HG03060 (cell line): ENCODE results near the gene GSK3A.
"Not testable (repeated sequence)": the region's sequence is repeated elsewhere in the genome, so short reads cannot be mapped to it uniquely, and the experiment has no call there.

Experiments
- ATAC-seq: cut with Tn5 transposase; IDR thresholded peaks from one replicate; pipeline ENCODE4 v1.9.1; 2021; ENCODE audit warnings: low read depth, moderate number of reproducible peaks; ENCODE audit not compliant: unreplicated experiment

The GSK3A gene

DNA sequence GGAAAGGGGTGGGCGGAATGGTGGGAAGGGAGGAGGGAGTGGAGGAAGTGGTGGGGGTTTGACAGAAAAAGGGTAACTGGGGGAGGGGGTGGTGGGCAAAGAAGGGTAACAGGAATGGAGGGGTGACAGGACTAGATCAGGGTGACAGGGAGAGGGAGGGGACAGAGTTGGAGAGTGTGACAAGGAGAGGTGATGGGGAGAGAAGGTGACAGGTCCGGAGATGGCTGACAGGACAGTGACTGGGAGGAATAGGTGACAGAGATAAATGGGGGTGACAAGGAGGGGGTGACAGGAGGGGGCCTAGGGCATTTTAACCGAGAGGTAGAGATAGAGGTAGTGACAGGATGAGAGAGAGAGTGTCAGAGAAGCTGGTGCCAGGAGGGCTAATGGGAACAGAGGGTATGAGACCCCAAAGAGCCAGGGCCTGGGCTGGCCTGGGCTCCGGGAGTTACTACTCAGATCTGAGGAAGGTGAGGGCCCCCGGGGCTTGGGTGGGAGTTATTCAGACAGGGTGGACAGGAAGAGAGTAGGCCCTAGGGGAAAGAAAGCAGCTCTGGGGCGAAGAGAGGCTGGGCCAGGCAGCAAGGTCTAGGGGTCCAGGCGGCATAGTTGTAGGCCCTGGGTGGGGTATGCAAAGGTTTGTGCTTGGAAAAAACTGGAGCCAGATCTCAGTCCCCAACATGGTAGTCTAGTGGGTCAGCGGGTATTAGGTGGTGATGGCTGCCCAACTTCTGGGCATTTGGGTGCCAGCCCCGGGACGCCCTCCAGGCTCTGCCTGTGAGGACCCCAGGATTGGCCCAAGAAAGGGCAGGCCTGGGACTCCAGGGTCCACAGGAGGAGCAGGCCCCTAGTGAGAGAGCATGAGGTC, 27.3 kb upstream of the GSK3A start:
- no peak for ATAC-seq

GRCh38 chr19:42268704-42269477, 26.5 kb upstream of the GSK3A start, which contains the start of gene CIC:
TSS of gene CIC (plus strand) at chr19:42269252. CDS start at chr19:42271784, 2,532 bp downstream.
- peak; percentile 66 for ATAC-seq

GRCh38 chr19:42268142-42268703, 25.8 kb upstream of the GSK3A start:
- ATAC-seq = peak; percentile 36

GRCh38 chr19:42267644-42268141, 25.3 kb upstream of the GSK3A start:
- ATAC-seq = no peak

DNA sequence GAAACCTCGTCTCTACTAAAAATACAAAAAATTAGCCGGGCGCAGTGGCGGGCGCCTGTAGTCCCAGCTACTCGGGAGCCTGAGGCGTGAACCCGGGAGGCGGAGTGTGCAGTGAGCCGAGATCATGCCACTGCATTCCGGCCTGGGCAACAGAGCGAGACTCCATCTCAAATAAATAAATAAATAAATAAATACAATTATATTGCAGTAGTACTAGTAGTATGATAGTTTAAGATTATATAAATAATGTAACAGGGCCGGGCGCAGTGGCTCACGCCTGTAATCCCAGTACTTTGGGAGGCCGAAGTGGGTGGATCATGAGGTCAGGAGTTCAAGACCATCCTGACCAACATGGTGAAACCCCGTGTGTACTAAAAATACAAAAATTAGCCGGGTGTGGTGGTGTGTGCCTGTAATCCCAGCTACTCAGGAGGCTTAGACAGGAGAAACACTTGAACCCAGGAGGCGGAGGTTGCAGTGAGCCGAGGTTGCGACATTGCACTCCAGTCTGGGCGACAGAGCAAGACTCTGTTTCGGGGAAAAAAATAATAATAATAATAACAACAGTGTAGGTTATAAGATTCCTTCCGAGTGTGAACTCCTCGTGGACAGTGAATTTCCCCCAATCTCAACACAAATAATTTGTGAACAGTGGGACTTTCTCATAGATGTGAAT, 24.7 kb upstream of the GSK3A start:
- ATAC-seq = not testable (repeated sequence)

- not testable (repeated sequence) for ATAC-seq
Measured at GRCh38 chr19:42266105-42266504, 23.7 kb upstream of the GSK3A start.

DNA sequence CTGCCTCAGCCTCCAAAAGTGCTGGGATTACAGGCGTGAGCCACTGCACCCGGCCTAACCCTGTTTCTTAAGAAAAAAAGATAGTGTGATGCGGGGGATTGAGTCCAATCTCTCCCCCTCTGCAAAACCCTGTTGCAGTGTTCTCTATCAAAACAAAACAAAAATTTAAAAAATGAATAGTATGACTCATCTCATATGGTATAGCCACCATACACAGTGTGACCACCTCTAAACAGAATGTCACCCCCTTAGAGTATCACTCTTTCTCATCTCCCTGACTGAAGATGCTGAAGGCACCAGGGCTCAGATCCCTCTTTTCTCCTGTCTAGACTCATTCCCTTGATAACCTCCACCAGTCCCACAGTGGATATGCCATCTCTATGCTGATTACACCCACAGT, 19.4 kb upstream of the GSK3A start:
- ATAC-seq = no peak

DNA sequence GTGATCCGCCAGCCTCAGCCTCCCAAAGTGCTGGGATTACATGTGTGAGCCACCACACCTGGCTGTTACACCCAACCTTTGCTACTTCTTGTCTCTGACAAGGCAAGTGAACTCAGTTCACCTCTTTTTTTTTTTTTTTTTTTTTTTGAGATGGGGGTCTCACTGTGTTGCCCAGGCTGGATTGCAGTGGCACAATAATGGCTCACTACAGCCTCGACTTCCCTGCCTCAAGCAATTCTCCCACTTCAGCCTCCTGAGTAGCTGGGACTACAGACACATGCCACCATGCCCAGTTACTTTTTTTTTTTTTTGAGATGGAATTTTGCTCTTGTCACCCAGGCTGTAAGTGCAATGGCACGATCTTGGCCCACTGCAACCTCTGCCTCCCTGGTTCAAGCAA, 15.4 kb upstream of the GSK3A start:
- not testable (repeated sequence) for ATAC-seq

DNA sequence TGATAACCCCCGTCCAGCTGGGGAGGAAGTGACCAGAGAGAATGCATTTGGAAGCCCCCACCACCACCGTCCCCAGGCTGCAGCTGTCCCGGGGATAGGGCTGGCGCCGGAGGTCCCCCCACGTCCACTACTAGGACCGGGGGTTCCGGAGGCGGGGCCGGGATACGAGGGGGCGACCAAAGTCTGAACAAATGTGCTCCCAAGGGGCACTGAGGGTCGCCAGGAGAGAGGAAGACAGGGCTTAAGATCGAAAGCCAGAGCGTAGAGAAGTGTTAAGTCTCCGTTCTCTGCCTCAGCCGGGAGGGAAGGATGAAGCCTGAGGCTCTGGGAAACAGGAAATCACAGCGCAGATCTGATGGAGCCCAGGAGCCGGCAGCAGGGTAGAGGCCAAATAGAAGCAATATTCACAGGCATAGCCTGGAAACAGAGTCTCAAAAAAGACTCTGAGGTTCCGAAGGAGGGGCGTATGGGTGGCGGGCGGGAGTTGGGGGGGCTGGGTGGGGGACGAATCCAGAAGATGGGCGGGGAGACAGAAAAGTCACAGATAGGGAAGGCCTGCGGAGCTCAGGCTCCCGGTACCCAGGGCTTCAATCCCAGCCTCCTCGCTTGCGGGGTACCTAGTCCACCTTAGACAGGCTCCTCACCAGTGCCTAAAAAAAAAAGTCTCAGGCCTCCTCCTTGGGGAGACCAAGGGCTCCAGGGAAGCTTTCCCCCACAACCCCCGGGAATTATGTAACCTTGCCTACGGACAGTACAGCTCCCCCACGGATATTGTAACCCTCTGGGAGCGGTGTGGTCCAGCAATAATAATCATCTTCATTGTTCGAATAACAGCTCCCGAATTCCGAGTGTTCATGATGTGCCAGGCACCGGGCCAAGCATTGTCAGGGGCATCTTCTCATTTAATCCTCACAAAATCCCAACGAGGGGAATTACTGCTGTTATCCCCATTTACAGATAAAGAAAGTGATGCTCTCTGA, 13.7 kb upstream of the GSK3A start:
- no peak for ATAC-seq

DNA sequence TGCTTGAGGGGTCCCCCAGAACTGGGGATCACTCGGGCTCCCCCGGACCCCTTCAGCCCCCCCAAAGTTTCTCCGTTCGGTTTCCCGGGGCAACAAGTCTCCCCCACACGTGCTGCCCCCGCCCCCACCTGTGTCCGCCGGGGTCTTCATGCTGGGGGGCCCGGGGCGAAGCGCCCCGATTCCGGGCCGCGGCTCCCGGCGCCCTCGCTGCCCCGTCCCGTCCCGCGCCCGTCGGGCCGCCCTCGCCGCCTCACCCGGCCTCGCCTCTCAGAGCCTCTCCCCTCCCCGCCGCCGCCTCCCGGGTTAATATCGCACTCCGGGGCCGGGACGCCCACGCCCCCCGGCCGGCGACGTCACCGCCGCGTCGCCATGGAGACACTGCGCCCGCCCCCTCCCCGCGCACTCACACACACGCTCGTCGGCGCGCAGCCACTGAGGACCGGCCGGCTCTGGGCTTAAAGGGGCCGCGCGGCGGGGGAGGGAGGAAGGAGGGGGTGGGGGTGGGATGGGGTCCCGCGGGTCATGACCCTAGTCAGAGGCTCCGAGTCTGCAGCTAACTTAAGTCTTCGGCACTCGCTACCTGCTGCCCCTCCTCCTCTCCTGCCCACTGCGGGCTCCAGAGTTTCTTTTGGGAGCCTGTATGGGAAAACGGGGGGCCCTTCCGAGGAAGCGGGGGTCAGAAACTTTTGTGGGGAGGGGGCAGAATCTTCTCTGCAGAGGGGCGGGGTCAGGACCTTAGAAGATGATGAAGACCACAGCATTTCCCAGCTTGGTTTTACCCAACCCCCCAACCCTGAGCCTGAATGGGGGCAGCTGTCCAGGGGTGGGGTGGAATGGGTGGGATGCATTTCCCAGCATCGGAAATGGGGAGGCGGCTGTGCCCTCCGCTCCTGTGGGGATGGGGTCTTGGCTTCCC, 12.7 kb upstream of the GSK3A start, which contains the start of gene ERF:
Gene ERF (minus strand): TSS at position 279 of the 916 bp plus-strand sequence. CDS start 129 bp downstream, at position 150.
- ATAC-seq = no peak

- no peak for ATAC-seq
Measured at GRCh38 chr19:42254089-42254849, 11.9 kb upstream of the GSK3A start.

- ATAC-seq = no peak
Measured at GRCh38 chr19:42253245-42254088, 11.1 kb upstream of the GSK3A start.

DNA sequence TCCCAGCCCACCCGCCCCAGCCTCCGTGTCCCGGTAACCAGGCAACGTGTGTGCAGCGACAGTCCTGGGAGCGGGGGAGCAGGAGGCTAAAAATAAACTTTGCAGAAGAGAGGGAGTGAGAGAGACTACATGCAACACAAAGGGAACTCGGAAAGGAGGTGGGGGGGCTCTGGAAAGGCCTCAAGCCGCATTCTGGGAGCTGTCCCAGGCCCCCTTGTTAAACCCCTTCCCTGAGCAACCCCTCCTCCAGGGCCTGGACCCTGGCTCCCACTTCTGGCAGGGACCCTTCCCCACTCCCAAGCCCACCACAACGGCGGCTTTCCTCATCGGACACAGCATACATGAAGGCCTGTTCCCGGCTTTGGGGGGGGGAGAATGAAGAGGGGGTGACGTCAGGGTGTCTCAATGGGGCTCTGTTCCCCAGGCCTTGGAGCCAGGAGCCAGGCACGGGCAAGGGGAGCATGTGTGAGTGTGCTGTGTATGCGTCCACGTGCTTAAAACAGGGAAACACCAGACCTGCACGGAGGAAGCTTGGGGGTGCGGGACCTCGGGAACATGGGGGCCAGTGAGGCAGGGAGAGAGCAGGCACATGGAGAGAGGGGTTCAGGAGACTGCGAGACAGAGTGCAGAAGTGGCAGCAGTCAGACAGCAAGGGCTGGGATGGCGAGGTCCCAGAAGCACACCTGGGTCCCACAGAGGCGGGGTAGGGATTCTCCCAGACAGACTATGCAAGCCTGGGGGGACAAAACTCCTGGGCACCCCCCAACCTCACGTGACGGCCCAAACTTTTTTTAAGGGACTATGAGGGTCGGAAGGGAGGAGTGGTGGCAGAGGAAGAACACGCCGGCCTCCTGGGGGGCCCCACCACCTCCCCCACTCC, 10.2 kb upstream of the GSK3A start:
- ATAC-seq = no peak

GRCh38 chr19:42251572-42252358, 9.4 kb upstream of the GSK3A start:
- ATAC-seq = no peak
